NCI-H1436 (cell line): Measurements from ENCODE around the gene KCNAB2.
A peak's percentile ranks its signal among the peaks of the same experiment; 100 is the strongest.

ENCODE experiments used
- DNase-seq: peaks from one replicate; lab custom pipeline; 2025; lab: John Stamatoyannopoulos, UW

Gene KCNAB2

GRCh38 chr1:6130036-6130435 lies 84.3 kb downstream of the KCNAB2 start:
- DNase-seq = no peak

DNA sequence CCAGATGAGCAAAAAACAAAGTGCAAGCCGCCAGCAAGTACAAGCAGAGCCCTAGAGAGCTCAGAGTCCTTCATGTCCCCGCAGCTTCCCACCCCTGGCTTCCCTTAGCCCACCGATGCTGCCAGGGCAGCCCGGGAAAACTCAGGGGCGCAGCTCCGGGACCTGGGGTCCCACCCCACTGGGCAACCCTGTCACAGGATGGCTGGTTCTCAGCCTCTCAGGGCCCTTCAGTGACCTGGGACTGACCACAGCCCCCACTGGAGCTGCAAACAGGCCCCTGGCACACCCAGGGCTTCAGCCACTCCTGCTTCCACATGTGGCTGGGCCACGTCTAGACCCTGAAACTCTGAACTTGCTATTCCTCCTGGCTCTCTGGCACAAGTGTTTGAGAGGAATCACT lies 84.9 kb downstream of the KCNAB2 start:
- no peak for DNase-seq

GRCh38 chr1:6131561-6131960 lies 85.9 kb downstream of the KCNAB2 start:
- no peak for DNase-seq

DNA sequence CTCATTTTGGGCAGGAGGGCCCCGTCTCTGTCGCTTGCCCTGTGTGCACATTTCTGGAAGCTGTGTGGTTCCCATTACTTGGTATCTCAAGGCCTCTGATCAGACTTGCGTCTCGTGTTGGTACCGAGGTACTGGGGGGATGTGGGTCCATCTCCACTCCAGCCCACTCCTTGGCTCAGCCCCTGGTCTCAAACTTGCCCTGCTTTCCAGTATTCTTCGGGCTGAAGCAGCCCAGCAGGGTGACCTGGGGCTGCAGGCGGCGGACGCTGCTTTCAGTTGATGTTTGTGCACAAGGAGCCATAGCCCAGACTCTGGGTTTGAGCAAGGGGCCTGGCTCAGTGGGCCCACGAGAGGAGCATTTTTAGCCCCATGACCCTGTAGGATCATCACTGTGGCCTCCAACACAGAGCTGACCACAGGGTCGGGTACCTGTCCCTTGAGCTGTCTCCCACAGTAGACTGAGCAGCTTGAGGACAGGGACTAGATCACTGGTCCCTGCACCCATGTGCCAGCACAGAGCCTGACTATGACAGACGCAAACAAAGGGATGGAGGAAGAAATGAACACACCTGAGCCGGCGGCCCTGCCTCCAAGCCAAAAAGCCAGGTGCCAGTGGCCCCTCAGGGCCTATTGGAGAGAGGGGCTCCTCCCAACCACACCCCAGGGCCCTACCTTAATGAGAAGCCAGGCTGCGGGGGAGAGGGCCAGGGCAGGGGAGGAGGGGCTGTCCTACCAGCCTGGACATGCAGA lies 87.6 kb downstream of the KCNAB2 start:
- DNase-seq = no peak

GRCh38 chr1:6134206-6134605 lies 88.5 kb downstream of the KCNAB2 start:
- DNase-seq = no peak

- DNase-seq = no peak
Observed at GRCh38 chr1:6134741-6135510, 89.2 kb downstream of the KCNAB2 start.

DNA sequence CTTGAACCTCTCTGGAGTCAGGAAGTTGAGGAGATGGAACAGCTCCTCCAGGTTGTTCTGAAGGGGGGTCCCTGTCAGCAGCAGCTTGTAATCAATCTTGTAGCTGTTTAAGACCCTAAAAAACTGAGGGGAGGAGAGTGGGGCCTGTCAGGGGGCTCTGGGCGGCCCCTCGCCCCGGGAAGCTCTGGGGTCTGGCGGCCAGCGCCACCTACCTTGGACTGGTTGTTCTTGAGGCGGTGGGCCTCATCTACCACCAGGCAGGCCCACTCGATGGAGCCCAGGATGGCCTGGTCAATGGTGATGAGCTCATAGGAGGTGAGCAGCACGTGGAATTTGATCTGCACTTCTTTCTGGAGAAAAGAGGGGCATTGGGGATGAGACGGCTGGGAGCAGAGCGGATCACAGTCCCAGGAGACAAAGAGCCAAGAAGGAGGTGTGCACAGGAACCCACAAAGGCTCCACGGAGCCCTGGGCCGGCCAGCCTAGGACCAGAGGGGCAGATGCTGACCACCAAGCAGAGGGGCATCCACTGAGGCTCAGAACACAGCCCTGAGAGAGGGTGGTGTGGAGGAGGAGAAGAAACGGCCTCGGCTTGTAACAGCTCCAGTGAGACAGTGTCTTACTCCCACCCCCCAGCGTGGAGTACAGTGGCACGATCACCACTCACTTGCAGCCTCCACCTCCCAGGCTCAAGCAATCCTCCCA lies 91.0 kb downstream of the KCNAB2 start:
- DNase-seq = no peak

DNA sequence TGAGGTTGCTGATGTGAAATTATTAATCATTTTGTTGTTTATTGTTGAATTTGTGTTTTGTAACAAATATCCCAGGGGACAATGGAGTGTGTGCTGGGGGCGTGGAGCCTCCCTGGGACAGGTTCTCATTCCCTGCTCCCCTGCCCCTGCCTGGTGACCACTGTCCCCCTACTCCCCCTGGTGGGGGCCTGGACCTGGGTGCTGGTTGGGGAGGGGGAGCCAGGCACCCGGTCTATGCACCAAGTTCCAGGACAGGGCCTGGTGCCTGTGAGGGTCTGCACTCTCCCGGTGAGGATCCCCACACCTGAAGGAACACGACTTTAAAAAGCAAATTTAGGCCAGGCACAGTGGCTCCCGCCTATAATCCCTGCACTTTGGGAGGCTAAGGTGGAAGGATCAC lies 92.1 kb downstream of the KCNAB2 start:
- DNase-seq = no peak

- DNase-seq = no peak
Observed at GRCh38 chr1:6140413-6140812, 94.7 kb downstream of the KCNAB2 start.

DNA sequence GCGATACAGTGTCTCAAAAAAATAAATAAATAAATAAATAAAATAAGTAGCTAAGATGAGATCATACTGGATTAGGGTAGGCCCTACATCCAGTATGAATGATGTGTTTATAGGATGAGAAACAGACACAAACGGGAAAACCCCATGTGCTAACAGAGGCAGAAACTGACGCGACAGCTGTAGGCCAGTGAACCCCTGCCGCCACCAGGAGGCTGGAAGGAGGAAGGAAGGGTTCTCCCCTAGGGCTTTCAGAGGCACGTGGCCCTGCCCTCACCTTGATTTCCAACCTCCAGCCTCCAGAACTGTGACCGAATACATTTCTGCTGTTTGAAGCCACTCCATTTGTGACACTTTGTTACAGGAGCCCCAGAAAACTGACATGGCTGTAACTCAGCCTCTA lies 95.9 kb downstream of the KCNAB2 start:
- no peak for DNase-seq

DNA sequence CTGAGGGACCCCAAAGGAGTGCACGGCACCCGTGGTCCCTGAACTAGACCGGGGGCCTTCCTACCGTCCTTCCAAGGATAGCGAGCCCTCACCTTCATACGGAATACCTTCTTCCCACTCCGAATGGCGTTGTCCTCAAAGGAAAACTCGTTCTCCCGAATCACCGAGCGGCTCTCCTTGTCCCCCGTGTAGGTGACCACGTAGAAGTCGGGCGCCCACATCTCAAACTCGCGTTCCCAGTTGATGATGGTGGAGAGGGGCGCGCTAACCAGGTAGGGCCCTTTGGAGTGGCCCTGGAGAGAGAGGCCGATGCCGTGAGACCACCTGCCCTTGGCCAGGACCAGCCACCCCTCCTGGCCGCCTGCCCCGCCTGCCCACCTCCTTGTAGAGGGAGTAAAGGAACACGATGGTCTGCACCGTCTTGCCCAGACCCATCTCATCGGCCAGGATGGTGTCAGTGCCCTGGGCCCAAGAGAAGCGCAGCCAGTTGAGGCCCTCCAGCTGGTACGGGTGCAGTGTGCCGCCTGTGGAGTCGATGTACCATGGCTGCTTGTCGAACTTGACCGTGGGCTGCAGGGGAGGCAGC lies 96.4 kb downstream of the KCNAB2 start:
- no peak for DNase-seq

DNA sequence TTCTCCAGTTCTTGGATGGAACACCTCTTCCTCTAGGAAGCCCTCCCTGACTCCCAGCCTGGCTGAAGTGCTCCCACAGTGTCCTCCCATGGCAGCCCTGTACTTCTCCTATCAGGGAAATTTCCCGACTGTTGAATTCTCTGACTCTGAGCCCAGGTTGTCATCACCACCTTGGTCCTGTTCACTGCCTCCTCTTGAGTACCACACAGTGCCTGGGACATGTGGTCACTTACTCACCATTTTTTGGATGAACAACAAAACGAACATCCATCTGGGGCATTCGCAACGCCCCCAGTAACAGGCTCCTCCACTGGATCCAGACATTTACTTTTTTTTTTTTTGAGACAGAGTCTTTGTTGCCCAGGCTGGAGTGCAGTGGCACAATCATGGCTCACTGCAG lies 97.0 kb downstream of the KCNAB2 start:
- no peak for DNase-seq

DNA sequence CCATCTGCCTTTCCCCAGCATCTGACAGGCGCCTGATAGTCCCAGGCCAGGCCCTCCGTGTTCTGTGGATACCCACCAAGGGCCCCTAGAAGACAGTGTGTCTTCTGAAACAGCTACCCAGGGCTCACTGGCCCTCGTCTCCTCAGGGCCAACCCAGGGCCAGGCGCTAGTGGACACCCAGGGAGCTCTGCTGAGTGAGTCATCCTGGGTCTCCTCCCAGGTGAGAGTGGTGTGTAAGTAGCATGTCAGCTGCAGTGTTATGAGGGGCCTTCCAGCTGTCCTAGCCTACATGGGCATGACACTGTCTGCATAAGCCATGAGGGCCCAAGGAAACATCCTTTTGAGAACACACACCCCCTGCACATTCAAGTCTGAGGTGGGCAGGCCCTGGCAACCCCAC lies 97.7 kb downstream of the KCNAB2 start:
- no peak for DNase-seq

- DNase-seq = no peak
Observed at GRCh38 chr1:6144175-6144574, 98.5 kb downstream of the KCNAB2 start.

- DNase-seq = no peak
Observed at GRCh38 chr1:6144647-6145395, 99.1 kb downstream of the KCNAB2 start.

GRCh38 chr1:6145396-6145750 lies 99.7 kb downstream of the KCNAB2 start:
- DNase-seq = no peak

- no peak for DNase-seq
Observed at GRCh38 chr1:6145864-6146410, 100.2 kb downstream of the KCNAB2 start.

- DNase-seq = peak; percentile 67
Observed at GRCh38 chr1:6148497-6149241, 103.0 kb downstream of the KCNAB2 start.

DNA sequence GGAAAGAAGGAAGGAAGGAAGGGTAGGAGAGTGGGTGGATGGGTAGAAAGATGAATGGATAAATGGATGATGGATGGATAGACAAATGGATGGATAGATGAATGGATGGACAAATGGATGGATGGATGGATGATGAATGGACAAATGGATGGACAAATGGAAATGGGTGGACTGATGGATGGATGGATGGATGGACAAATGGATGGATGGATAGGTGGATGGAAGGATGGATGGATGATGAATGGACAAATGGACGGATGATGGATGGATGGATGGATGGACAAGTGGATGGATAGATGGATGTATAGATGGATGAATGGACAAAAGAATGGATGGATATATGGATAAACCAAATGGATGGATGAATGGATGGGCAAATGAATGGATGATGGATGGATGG lies 103.9 kb downstream of the KCNAB2 start:
- no peak for DNase-seq

GRCh38 chr1:6150006-6150938 lies 104.6 kb downstream of the KCNAB2 start:
- no peak for DNase-seq
